HL-60 (cell line): ENCODE measurements around the gene MOB3A.

Experiments used
- TF ChIP-seq, protein P1 (sequence below): IDR thresholded peaks from one replicate; pipeline ENCODE4 v1.5.1; 2011; ENCODE audit warnings: low read length, control low read depth, inconsistent platforms; ENCODE audit not compliant: insufficient read depth
- TF ChIP-seq, protein P2 (sequence below): IDR thresholded peaks from 2 replicates; pipeline ENCODE4 v1.6.1; 2012; ENCODE audit warnings: low read depth; ENCODE audit not compliant: insufficient replicate concordance

DNA sequence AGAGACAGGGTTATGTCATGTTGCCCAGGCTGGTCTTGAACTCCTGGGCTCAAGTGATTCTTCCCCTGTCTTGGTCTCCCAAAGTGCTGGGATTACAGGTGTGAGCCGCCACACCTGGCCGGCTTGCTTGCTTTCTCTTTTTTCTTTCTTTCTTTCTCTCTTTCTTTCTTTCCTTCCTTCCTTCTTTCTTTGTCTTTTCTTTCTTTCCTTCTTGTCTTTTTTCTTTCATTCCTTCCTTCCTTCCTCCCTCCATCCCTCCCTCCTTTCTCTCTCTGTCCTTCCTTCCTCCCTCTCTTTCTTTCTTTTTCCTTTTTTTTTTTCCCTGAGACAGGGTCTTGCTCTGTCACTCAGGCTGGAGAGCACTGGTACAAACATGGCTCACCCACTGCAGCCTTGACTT, 73.8 kb downstream of the MOB3A start:
- TF ChIP-seq, protein P1, sequence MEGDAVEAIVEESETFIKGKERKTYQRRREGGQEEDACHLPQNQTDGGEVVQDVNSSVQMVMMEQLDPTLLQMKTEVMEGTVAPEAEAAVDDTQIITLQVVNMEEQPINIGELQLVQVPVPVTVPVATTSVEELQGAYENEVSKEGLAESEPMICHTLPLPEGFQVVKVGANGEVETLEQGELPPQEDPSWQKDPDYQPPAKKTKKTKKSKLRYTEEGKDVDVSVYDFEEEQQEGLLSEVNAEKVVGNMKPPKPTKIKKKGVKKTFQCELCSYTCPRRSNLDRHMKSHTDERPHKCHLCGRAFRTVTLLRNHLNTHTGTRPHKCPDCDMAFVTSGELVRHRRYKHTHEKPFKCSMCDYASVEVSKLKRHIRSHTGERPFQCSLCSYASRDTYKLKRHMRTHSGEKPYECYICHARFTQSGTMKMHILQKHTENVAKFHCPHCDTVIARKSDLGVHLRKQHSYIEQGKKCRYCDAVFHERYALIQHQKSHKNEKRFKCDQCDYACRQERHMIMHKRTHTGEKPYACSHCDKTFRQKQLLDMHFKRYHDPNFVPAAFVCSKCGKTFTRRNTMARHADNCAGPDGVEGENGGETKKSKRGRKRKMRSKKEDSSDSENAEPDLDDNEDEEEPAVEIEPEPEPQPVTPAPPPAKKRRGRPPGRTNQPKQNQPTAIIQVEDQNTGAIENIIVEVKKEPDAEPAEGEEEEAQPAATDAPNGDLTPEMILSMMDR, result no peak
- TF ChIP-seq, protein P2, sequence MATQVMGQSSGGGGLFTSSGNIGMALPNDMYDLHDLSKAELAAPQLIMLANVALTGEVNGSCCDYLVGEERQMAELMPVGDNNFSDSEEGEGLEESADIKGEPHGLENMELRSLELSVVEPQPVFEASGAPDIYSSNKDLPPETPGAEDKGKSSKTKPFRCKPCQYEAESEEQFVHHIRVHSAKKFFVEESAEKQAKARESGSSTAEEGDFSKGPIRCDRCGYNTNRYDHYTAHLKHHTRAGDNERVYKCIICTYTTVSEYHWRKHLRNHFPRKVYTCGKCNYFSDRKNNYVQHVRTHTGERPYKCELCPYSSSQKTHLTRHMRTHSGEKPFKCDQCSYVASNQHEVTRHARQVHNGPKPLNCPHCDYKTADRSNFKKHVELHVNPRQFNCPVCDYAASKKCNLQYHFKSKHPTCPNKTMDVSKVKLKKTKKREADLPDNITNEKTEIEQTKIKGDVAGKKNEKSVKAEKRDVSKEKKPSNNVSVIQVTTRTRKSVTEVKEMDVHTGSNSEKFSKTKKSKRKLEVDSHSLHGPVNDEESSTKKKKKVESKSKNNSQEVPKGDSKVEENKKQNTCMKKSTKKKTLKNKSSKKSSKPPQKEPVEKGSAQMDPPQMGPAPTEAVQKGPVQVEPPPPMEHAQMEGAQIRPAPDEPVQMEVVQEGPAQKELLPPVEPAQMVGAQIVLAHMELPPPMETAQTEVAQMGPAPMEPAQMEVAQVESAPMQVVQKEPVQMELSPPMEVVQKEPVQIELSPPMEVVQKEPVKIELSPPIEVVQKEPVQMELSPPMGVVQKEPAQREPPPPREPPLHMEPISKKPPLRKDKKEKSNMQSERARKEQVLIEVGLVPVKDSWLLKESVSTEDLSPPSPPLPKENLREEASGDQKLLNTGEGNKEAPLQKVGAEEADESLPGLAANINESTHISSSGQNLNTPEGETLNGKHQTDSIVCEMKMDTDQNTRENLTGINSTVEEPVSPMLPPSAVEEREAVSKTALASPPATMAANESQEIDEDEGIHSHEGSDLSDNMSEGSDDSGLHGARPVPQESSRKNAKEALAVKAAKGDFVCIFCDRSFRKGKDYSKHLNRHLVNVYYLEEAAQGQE, result no peak
